Pulmonary artery endothelial cell (primary cell): ENCODE results near the gene ITPKC. TPM values are rescaled to one million over a fixed set of nuclear protein-coding genes. Genes with fewer than 3 reads are reported as not detected.
"Not testable (repeated sequence)": the region's sequence is repeated elsewhere in the genome, so short reads cannot be mapped to it uniquely, and the experiment has no call there.

Experiments
- DNase-seq: peaks from one replicate; pipeline ENCODE4 v3.0.0-alpha.2; 2011; ENCODE audit warnings: low read depth, low spot score
- total RNA-seq: library from RNA; depleted of rRNA; stranded (reverse); fragments of >200 nt; gene quantifications from 2 replicates; pipeline ENCODE4 v1.2.3, GENCODE V29; 2014

Gene ITPKC
- total RNA-seq, 1 donor from 2014 or later = 19.8 TPM

- peak; percentile 60 for DNase-seq
Observed at GRCh38 chr19:40714441-40715299, 2.2 kb upstream of the ITPKC start.

GRCh38 chr19:40716031-40716481 lies 856 bp upstream of the ITPKC start:
- no peak for DNase-seq

- no peak for DNase-seq
Observed at GRCh38 chr19:40717325-40717879, 490 bp downstream of the ITPKC start.

- DNase-seq = no peak
Observed at GRCh38 chr19:40717880-40718773, 1.2 kb downstream of the ITPKC start.

GRCh38 chr19:40718774-40719391 lies 2.0 kb downstream of the ITPKC start:
- DNase-seq = no peak

- no peak for DNase-seq
Observed at GRCh38 chr19:40719414-40719894, 2.5 kb downstream of the ITPKC start.

- no peak for DNase-seq
Observed at GRCh38 chr19:40721140-40721486, 4.2 kb downstream of the ITPKC start.

- DNase-seq = no peak
Observed at GRCh38 chr19:40721936-40722661, 5.2 kb downstream of the ITPKC start.

GRCh38 chr19:40723661-40724254 lies 6.8 kb downstream of the ITPKC start:
- no peak for DNase-seq

GRCh38 chr19:40724315-40724714 lies 7.4 kb downstream of the ITPKC start:
- DNase-seq = no peak

GRCh38 chr19:40724855-40725254 lies 7.9 kb downstream of the ITPKC start:
- DNase-seq = no peak

GRCh38 chr19:40726279-40726678 lies 9.4 kb downstream of the ITPKC start:
- no peak for DNase-seq

GRCh38 chr19:40730065-40730464 lies 13.2 kb downstream of the ITPKC start:
- not testable (repeated sequence) for DNase-seq

GRCh38 chr19:40732304-40732703 lies 15.4 kb downstream of the ITPKC start:
- not testable (repeated sequence) for DNase-seq

GRCh38 chr19:40733149-40733548 lies 16.2 kb downstream of the ITPKC start:
- DNase-seq = no peak

GRCh38 chr19:40735013-40735771 lies 18.3 kb downstream of the ITPKC start:
- DNase-seq = no peak

- DNase-seq = no peak
Observed at GRCh38 chr19:40736661-40737060, 19.7 kb downstream of the ITPKC start.

- DNase-seq = no peak
Observed at GRCh38 chr19:40737102-40737644, 20.3 kb downstream of the ITPKC start.
